HG03439 (cell line): ENCODE measurements around the gene MSRB2.

ENCODE experiments used
- ATAC-seq: cut with Tn5 transposase; IDR thresholded peaks from one replicate; pipeline ENCODE4 v1.9.1; 2021; ENCODE audit warnings: mild to moderate bottlenecking, moderate library complexity; ENCODE audit not compliant: unreplicated experiment

The MSRB2 gene

DNA sequence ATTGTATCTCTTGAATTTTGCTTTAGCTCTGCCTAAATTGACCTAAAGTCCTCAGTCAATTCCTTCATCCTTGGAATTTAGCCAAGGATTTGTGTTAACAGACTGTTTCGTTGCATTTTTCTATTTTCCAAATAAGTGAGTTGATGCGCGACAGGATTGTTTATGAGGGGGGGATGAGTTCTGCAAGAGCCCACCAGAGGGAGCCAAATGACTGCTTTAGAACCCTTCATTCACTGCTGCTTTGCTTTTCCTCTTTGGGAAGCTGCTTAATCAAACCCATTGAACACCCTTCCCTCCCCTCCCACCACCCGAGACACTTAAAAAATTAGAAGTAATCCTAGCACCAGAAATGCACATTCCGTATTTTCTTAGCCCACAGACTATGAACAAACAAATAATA, 63.0 kb downstream of the MSRB2 start:
- peak; percentile 65 for ATAC-seq

- no peak for ATAC-seq
Observed at GRCh38 chr10:23171232-23171876, 76.0 kb downstream of the MSRB2 start.
